ENCODE data around the gene POTEG.
"Not testable (repeated sequence)": the region's sequence is repeated elsewhere in the genome, so short reads cannot be mapped to it uniquely, and the experiment has no call there.

DNA sequence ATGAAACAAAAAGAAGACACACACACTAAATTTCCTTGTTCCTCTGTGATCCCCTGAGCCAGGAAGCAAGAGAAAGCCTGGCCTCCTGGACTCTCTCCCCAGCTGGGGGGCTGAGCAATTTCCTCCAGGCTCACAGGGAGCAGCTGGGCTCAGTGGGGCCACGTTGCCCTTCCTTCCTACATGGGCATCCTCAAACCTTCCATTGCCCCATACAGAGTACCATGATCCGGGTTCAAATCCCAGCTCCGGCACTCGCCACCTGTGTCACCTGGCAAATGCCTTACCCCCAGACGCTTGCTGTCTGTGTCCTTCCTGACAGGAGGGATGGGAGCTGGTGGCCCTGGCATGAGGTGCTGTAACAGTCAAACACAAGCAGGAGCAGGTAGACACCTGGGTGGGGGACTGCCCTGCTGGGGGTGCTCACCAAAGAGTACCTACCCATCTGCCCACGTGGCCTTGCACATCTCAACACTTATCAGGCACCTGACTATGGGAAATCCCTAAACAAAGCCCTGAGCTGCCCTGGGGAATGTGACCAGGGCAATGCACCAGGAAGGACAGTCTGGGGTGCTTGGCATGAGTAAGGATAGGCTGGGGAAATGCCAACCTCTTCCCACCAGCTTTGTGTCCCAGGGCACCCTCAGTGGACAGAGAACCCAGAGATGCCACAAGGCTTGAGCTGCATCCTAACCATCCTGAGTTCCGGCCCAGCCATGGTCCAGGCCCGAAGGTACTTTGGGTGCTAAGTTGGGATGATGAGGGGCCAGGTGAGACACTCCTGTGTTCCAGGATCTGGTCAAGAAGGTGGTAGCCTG is 2.4 kb upstream of the POTEG start:
- not testable (repeated sequence) for TF ChIP-seq ZNF274 (IDR thresholded peaks at IDR 0.05; ENCODE audit: low read depth, low read length); EZH2 (IDR thresholded peaks at IDR 0.05); ELF1 (IDR thresholded peaks at IDR 0.05; ENCODE audit: borderline replicate concordance, low read depth)
- TF ChIP-seq, protein P1, sequence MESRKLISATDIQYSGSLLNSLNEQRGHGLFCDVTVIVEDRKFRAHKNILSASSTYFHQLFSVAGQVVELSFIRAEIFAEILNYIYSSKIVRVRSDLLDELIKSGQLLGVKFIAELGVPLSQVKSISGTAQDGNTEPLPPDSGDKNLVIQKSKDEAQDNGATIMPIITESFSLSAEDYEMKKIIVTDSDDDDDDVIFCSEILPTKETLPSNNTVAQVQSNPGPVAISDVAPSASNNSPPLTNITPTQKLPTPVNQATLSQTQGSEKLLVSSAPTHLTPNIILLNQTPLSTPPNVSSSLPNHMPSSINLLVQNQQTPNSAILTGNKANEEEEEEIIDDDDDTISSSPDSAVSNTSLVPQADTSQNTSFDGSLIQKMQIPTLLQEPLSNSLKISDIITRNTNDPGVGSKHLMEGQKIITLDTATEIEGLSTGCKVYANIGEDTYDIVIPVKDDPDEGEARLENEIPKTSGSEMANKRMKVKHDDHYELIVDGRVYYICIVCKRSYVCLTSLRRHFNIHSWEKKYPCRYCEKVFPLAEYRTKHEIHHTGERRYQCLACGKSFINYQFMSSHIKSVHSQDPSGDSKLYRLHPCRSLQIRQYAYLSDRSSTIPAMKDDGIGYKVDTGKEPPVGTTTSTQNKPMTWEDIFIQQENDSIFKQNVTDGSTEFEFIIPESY (IDR thresholded peaks at IDR 0.05; ENCODE audit: extremely low read depth, insufficient replicate concordance, low read length), result not testable (repeated sequence)

All from HCT116 (cell line).